Glutamatergic neuron (in vitro differentiated cells): ENCODE measurements around the gene TOPBP1. TPM values are rescaled to one million over a fixed set of nuclear protein-coding genes. Genes with fewer than 3 reads are reported as not detected.

Source experiments
- DNase-seq: peaks from one replicate; pipeline ENCODE4 v3.0.0; 2022
- H3K27ac Mint-ChIP-seq: one replicate; pipeline ENCODE4 v1.8.0; 2020; ENCODE audit warnings: mild to moderate bottlenecking, mixed read lengths, inconsistent platforms; ENCODE audit not compliant: unreplicated experiment
- H3K27me3 Mint-ChIP-seq: one replicate; pipeline ENCODE4 v1.8.0; 2020; ENCODE audit warnings: mild to moderate bottlenecking, moderate library complexity, mixed read lengths, inconsistent platforms; ENCODE audit not compliant: unreplicated experiment
- H3K36me3 Mint-ChIP-seq: one replicate; pipeline ENCODE4 v1.8.0; 2020; ENCODE audit warnings: mild to moderate bottlenecking, mixed read lengths, inconsistent platforms; ENCODE audit not compliant: unreplicated experiment
- H3K4me1 Mint-ChIP-seq: one replicate; pipeline ENCODE4 v1.8.0; 2020; ENCODE audit warnings: mild to moderate bottlenecking, low read depth, mixed read lengths, inconsistent platforms; ENCODE audit not compliant: unreplicated experiment
- H3K4me3 Mint-ChIP-seq: one replicate; pipeline ENCODE4 v1.8.0; 2020; ENCODE audit warnings: mild to moderate bottlenecking, mixed read lengths, inconsistent platforms; ENCODE audit not compliant: unreplicated experiment
- H3K9me3 Mint-ChIP-seq: one replicate; pipeline ENCODE4 v1.8.0; 2020; ENCODE audit warnings: mild to moderate bottlenecking, moderate library complexity, mixed read lengths, inconsistent platforms; ENCODE audit not compliant: unreplicated experiment
- CTCF ChIP-seq: fragments of 200-600 bp; sonication (generic); IDR thresholded peaks from one replicate; pipeline ENCODE4 v1.5.0; 2021; ENCODE audit not compliant: partially characterized antibody, unreplicated experiment
- total RNA-seq: library from RNA; stranded (reverse); fragmentation: NEBNext Ultra II Directional; extraction: Animal tissue kit (Norgen Biotek cat#: 25700); gene quantifications from one replicate; pipeline ENCODE4 v1.2.1, GENCODE V29; 2021; ENCODE audit not compliant: unreplicated experiment

TOPBP1 gene
- total RNA-seq, 1 donor from 2014 or later: 33.9 TPM

- no peak overlapping the region for H3K4me3 Mint-ChIP-seq
- H3K4me1 Mint-ChIP-seq: no peaks in the 10 kb centered on the region
- no peaks in the 10 kb centered on the region for H3K36me3 Mint-ChIP-seq
- no peak overlapping the region for H3K27ac Mint-ChIP-seq
- no peak for DNase-seq
- H3K27me3 Mint-ChIP-seq: no peaks in the 10 kb centered on the region
- no peak for TF ChIP-seq CTCF
- H3K9me3 Mint-ChIP-seq: no peaks in the 10 kb centered on the region
Measured at GRCh38 chr3:133629146-133629545, 32.6 kb downstream of the TOPBP1 start.

GRCh38 chr3:133627789-133628188, 34.0 kb downstream of the TOPBP1 start:
- Mint-ChIP-seq H3K36me3 (no peaks in the 10 kb centered on the region), H3K9me3 (no peaks in the 10 kb centered on the region), H3K4me1 (no peaks in the 10 kb centered on the region), H3K4me3 (no peak overlapping the region), H3K27me3 (no peaks in the 10 kb centered on the region), H3K27ac (no peak overlapping the region)
- no peak for TF ChIP-seq CTCF
- no peak for DNase-seq

- no peaks in the 10 kb centered on the region for H3K4me1 Mint-ChIP-seq
- H3K36me3 Mint-ChIP-seq: no peaks in the 10 kb centered on the region
- peaks cover 1% of the 10 kb centered on the region for H3K27me3 Mint-ChIP-seq
- H3K27ac Mint-ChIP-seq: no peak overlapping the region
- no peak overlapping the region for H3K4me3 Mint-ChIP-seq
- DNase-seq: no peak
- no peaks in the 10 kb centered on the region for H3K9me3 Mint-ChIP-seq
- no peak for TF ChIP-seq CTCF
Measured at GRCh38 chr3:133620066-133620784, 41.5 kb downstream of the TOPBP1 start.

- Mint-ChIP-seq H3K9me3 (no peaks in the 10 kb centered on the region), H3K27me3 (no peaks in the 10 kb centered on the region), H3K4me3 (no peak overlapping the region), H3K4me1 (no peaks in the 10 kb centered on the region), H3K36me3 (no peaks in the 10 kb centered on the region), H3K27ac (no peak overlapping the region)
- TF ChIP-seq CTCF: no peak
- DNase-seq: no peak
Measured at GRCh38 chr3:133611534-133611933, 50.2 kb downstream of the TOPBP1 start.

GRCh38 chr3:133610031-133610430, 51.7 kb downstream of the TOPBP1 start:
- DNase-seq: no peak
- no peaks in the 10 kb centered on the region for H3K4me1 Mint-ChIP-seq
- no peaks in the 10 kb centered on the region for H3K36me3 Mint-ChIP-seq
- H3K27ac Mint-ChIP-seq: no peak overlapping the region
- H3K9me3 Mint-ChIP-seq: no peaks in the 10 kb centered on the region
- H3K27me3 Mint-ChIP-seq: no peaks in the 10 kb centered on the region
- no peak for TF ChIP-seq CTCF
- no peak overlapping the region for H3K4me3 Mint-ChIP-seq
